M059J (cell line): Measurements from ENCODE around the gene KMT2B. TPM values are rescaled to one million over a fixed set of nuclear protein-coding genes. Genes with fewer than 3 reads are reported as not detected.

Experiments
- DNase-seq: peaks from one replicate; pipeline ENCODE4 v3.0.0-alpha.2; 2012; ENCODE audit warnings: low read depth
- total RNA-seq: library from RNA; depleted of rRNA; stranded (reverse); fragments of >200 nt; shearing (Covaris generic); gene quantifications from 2 replicates; pipeline ENCODE4 v1.2.3, GENCODE V29; 2014; rRNA removed

The KMT2B gene
- total RNA-seq, 1 experiment from 2014 or later: 8.8 TPM

- DNase-seq: no peak
Measured at GRCh38 chr19:35777086-35777841, 59.5 kb downstream of the KMT2B start.

- DNase-seq: no peak
Measured at GRCh38 chr19:35777961-35778360, 60.2 kb downstream of the KMT2B start.

- no peak for DNase-seq
Measured at GRCh38 chr19:35779033-35779432, 61.2 kb downstream of the KMT2B start.

- no peak for DNase-seq
Measured at GRCh38 chr19:35780058-35780457, 62.3 kb downstream of the KMT2B start.

GRCh38 chr19:35780717-35781116, 62.9 kb downstream of the KMT2B start:
- no peak for DNase-seq

- DNase-seq: no peak
Measured at GRCh38 chr19:35781650-35782049, 63.8 kb downstream of the KMT2B start.

GRCh38 chr19:35782589-35782988, 64.8 kb downstream of the KMT2B start:
- DNase-seq: no peak

GRCh38 chr19:35783469-35784434, 65.9 kb downstream of the KMT2B start:
- DNase-seq: no peak

- DNase-seq: no peak
Measured at GRCh38 chr19:35784503-35785338, 66.9 kb downstream of the KMT2B start.

GRCh38 chr19:35785339-35785627, 67.5 kb downstream of the KMT2B start:
- no peak for DNase-seq

- no peak for DNase-seq
Measured at GRCh38 chr19:35786299-35787160, 68.7 kb downstream of the KMT2B start.

- DNase-seq: no peak
Measured at GRCh38 chr19:35787227-35787799, 69.5 kb downstream of the KMT2B start.

Other genes with a start within 250 kb of the KMT2B start
- gene KRTDAP, start 227.5 kb upstream of the KMT2B start, total RNA-seq: not detected in 2 replicates
- gene DMKN, start 204.4 kb upstream of the KMT2B start, total RNA-seq: 6.7 and 34.4 TPM in 2 replicates
- 0.25 and 0.49 TPM in 2 replicates for gene SBSN, start 189.7 kb upstream of the KMT2B start, total RNA-seq
- gene GAPDHS, start 184.5 kb upstream of the KMT2B start, total RNA-seq: not detected in 2 replicates
- gene TMEM147, start 172.4 kb upstream of the KMT2B start, total RNA-seq: 106 and 116 TPM in 2 replicates
- not detected in 2 replicates for gene ATP4A, start 154.3 kb upstream of the KMT2B start, total RNA-seq
- gene PMIS2, start 131.8 kb upstream of the KMT2B start, total RNA-seq: not detected in 2 replicates
- gene HAUS5, start 105.3 kb upstream of the KMT2B start, total RNA-seq: 9.1 and 10.1 TPM in 2 replicates
- 97.1 and 128 TPM in 2 replicates for gene RBM42, start 89.0 kb upstream of the KMT2B start, total RNA-seq
- 0.54 TPM in 1 of 2 replicates, not detected in the other for gene ETV2, start 76.3 kb upstream of the KMT2B start, total RNA-seq
- 635 and 1,532 TPM in 2 replicates for gene COX6B1, start 69.7 kb upstream of the KMT2B start, total RNA-seq
- gene UPK1A, start 51.5 kb upstream of the KMT2B start, total RNA-seq: 0.47 TPM in 1 of 2 replicates, not detected in the other
- gene ZBTB32, start 13.4 kb upstream of the KMT2B start, total RNA-seq: not detected in 2 replicates
- gene IGFLR1, start 24.4 kb downstream of the KMT2B start, total RNA-seq: 8.8 and 24.0 TPM in 2 replicates
- gene U2AF1L4, start 27.4 kb downstream of the KMT2B start, total RNA-seq: 18.0 and 24.9 TPM in 2 replicates
- gene PSENEN, start 27.6 kb downstream of the KMT2B start, total RNA-seq: 90.5 and 108 TPM in 2 replicates
- 4.3 and 12.2 TPM in 2 replicates for gene LIN37, start 30.6 kb downstream of the KMT2B start, total RNA-seq
- gene HSPB6, start 39.0 kb downstream of the KMT2B start, total RNA-seq: 0.39 and 0.47 TPM in 2 replicates
- 5.9 and 7.4 TPM in 2 replicates for gene PROSER3, start 40.2 kb downstream of the KMT2B start, total RNA-seq
- gene ARHGAP33, start 57.6 kb downstream of the KMT2B start, total RNA-seq: 1.5 and 4.2 TPM in 2 replicates
- not detected in 2 replicates for gene PRODH2, start 94.8 kb downstream of the KMT2B start, total RNA-seq
- not detected in 2 replicates for gene NPHS1, start 134.5 kb downstream of the KMT2B start, total RNA-seq
- 0.07 and 0.17 TPM in 2 replicates for gene KIRREL2, start 138.9 kb downstream of the KMT2B start, total RNA-seq
- gene APLP1, start 150.6 kb downstream of the KMT2B start, total RNA-seq: 42.4 and 51.5 TPM in 2 replicates
- 0.91 and 6.1 TPM in 2 replicates for gene NFKBID, start 182.5 kb downstream of the KMT2B start, total RNA-seq
- gene HCST, start 184.5 kb downstream of the KMT2B start, total RNA-seq: not detected in 2 replicates
- gene TYROBP, start 190.3 kb downstream of the KMT2B start, total RNA-seq: not detected in 2 replicates
- gene LRFN3, start 218.4 kb downstream of the KMT2B start, total RNA-seq: 3.3 and 4.6 TPM in 2 replicates